Measurements from ENCODE around the gene SDK2.

Gene SDK2

GRCh38 chr17:73586275-73586832, 57.9 kb downstream of the SDK2 start:
- DNase-seq (ENCODE audit: low read depth, low spot score): no peak

GRCh38 chr17:73585583-73585982, 58.7 kb downstream of the SDK2 start:
- no peak for DNase-seq (ENCODE audit: low read depth, low spot score)

- no peak for DNase-seq (ENCODE audit: low read depth, low spot score)
These were observed 59.3 kb downstream of the SDK2 start for GRCh38 chr17:73584987-73585386.

- DNase-seq (ENCODE audit: low read depth, low spot score): no peak
These were observed 60.2 kb downstream of the SDK2 start for GRCh38 chr17:73584049-73584448.

GRCh38 chr17:73582821-73583220, 61.4 kb downstream of the SDK2 start:
- DNase-seq (ENCODE audit: low read depth, low spot score): no peak

GRCh38 chr17:73582359-73582758, 61.9 kb downstream of the SDK2 start:
- no peak for DNase-seq (ENCODE audit: low read depth, low spot score)

- no peak for DNase-seq (ENCODE audit: low read depth, low spot score)
These were observed 62.9 kb downstream of the SDK2 start for GRCh38 chr17:73581379-73581778.

GRCh38 chr17:73580073-73580710, 64.1 kb downstream of the SDK2 start:
- DNase-seq (ENCODE audit: low read depth, low spot score): no peak

GRCh38 chr17:73576556-73577098, 67.6 kb downstream of the SDK2 start:
- DNase-seq (ENCODE audit: low read depth, low spot score): no peak

GRCh38 chr17:73575470-73576221, 68.6 kb downstream of the SDK2 start:
- DNase-seq (ENCODE audit: low read depth, low spot score): no peak

- no peak for DNase-seq (ENCODE audit: low read depth, low spot score)
These were observed 72.6 kb downstream of the SDK2 start for GRCh38 chr17:73571511-73572130.

- DNase-seq (ENCODE audit: low read depth, low spot score): no peak
These were observed 74.4 kb downstream of the SDK2 start for GRCh38 chr17:73569762-73570319.

- DNase-seq (ENCODE audit: low read depth, low spot score): no peak
These were observed 75.3 kb downstream of the SDK2 start for GRCh38 chr17:73568934-73569333.

- DNase-seq (ENCODE audit: low read depth, low spot score): no peak
These were observed 77.1 kb downstream of the SDK2 start for GRCh38 chr17:73566905-73567782.

- no peak for DNase-seq (ENCODE audit: low read depth, low spot score)
These were observed 79.4 kb downstream of the SDK2 start for GRCh38 chr17:73564843-73565242.

GRCh38 chr17:73562896-73563295, 81.3 kb downstream of the SDK2 start:
- DNase-seq (ENCODE audit: low read depth, low spot score): no peak

- DNase-seq (ENCODE audit: low read depth, low spot score): no peak
These were observed 83.1 kb downstream of the SDK2 start for GRCh38 chr17:73561111-73561510.

GRCh38 chr17:73560661-73561060, 83.6 kb downstream of the SDK2 start:
- DNase-seq (ENCODE audit: low read depth, low spot score): no peak

- DNase-seq (ENCODE audit: low read depth, low spot score): no peak
These were observed 84.7 kb downstream of the SDK2 start for GRCh38 chr17:73559532-73559931.

- DNase-seq (ENCODE audit: low read depth, low spot score): no peak
These were observed 88.9 kb downstream of the SDK2 start for GRCh38 chr17:73555199-73555960.
